Stomach smooth muscle (tissue), 2 donors: ENCODE measurements around the gene SMC3.
A peak's percentile ranks its signal among the peaks of the same experiment; 100 is the strongest.

Source experiments
- H3K27ac ChIP-seq: one replicate; pipeline ENCODE4 v1.7.0; 2013; ENCODE audit warnings: mild to moderate bottlenecking, low read length, inconsistent platforms
- H3K27me3 ChIP-seq, 2 donors: one replicate each; pipeline ENCODE4 v1.7.0; 2013; ENCODE audit warnings: low read length in 2 of 2; ENCODE audit not compliant: insufficient read depth in 2 of 2, control insufficient read depth in 1 of 2
- H3K36me3 ChIP-seq, 2 donors: one replicate each; pipeline ENCODE4 v1.7.0; 2013; ENCODE audit warnings: low read length in 2 of 2; ENCODE audit not compliant: control insufficient read depth in 2 of 2, insufficient read depth in 2 of 2
- H3K4me1 ChIP-seq: one replicate; pipeline ENCODE4 v1.7.0; 2013; ENCODE audit warnings: low read length; ENCODE audit not compliant: control insufficient read depth, insufficient read depth
- H3K4me3 ChIP-seq, 2 donors: one replicate each; pipeline ENCODE4 v1.7.0; 2013; ENCODE audit warnings: low read length in 2 of 2
- H3K9ac ChIP-seq, 2 donors: one replicate each; pipeline ENCODE4 v1.7.0; 2013; ENCODE audit warnings: low read length in 2 of 2, mild to moderate bottlenecking in 1 of 2
- H3K9me3 ChIP-seq, 2 donors: one replicate each; pipeline ENCODE4 v1.7.0; 2013; ENCODE audit warnings: low read length in 2 of 2; ENCODE audit not compliant: control insufficient read depth in 2 of 2
- donor health status: healthy.
- donor health status: Pancreatic carcinoma.

The SMC3 gene

GRCh38 chr10:110562348-110562747 is 5.1 kb upstream of the SMC3 start:
- H3K36me3 ChIP-seq = no peaks in the 10 kb centered on the region
- H3K9me3 ChIP-seq = no peaks in the 10 kb centered on the region

GRCh38 chr10:110563132-110563531 is 4.4 kb upstream of the SMC3 start:
- H3K36me3 ChIP-seq = no peaks in the 10 kb centered on the region
- H3K27ac ChIP-seq = no peak overlapping the region
- H3K9me3 ChIP-seq = no peaks in the 10 kb centered on the region
- peaks cover 7% of the 10 kb centered on the region for H3K4me1 ChIP-seq
- no peak overlapping the region for H3K4me3 ChIP-seq
- H3K9ac ChIP-seq = no peak overlapping the region
- peaks cover 0 to 3% of the 10 kb centered on the region in 2 donors for H3K27me3 ChIP-seq

More at GRCh38 chr10:110562348-110562747, 5.1 kb upstream of the SMC3 start:
- H3K4me1 ChIP-seq = peaks cover 7% of the 10 kb centered on the region
- H3K27me3 ChIP-seq = peaks cover 0 to 3% of the 10 kb centered on the region in 2 donors
- H3K27ac ChIP-seq = no peak overlapping the region
- H3K9ac ChIP-seq = no peak overlapping the region
- no peak overlapping the region for H3K4me3 ChIP-seq

GRCh38 chr10:110566472-110567200 is 859 bp upstream of the SMC3 start:
- H3K4me1 ChIP-seq = peaks cover 19% of the 10 kb centered on the region
- peaks cover 0 to 3% of the 10 kb centered on the region in 2 donors for H3K27me3 ChIP-seq
- peak overlapping the region; percentile 82 for H3K27ac ChIP-seq
- H3K4me3 ChIP-seq = peak overlapping the region; percentile 88 to 91
- H3K9me3 ChIP-seq = no peaks in the 10 kb centered on the region
- peaks cover 0 to 6% of the 10 kb centered on the region in 2 donors for H3K36me3 ChIP-seq
- H3K9ac ChIP-seq = peak overlapping the region; percentile 78 to 85

GRCh38 chr10:110568055-110568735 is 700 bp downstream of the SMC3 start:
- H3K4me1 ChIP-seq = peaks cover 19% of the 10 kb centered on the region
- no peaks in the 10 kb centered on the region for H3K9me3 ChIP-seq
- H3K27me3 ChIP-seq = peaks cover 0 to 1% of the 10 kb centered on the region in 2 donors
- H3K27ac ChIP-seq = peak overlapping the region; percentile 82
- H3K9ac ChIP-seq = peak overlapping the region; percentile 78 to 85
- peak overlapping the region; percentile 88 to 91 for H3K4me3 ChIP-seq
- H3K36me3 ChIP-seq = peaks cover 0 to 6% of the 10 kb centered on the region in 2 donors

- no peaks in the 10 kb centered on the region for H3K9me3 ChIP-seq
- peaks cover 0 to 6% of the 10 kb centered on the region in 2 donors for H3K36me3 ChIP-seq
- H3K4me3 ChIP-seq = peak overlapping the region in 1 of 2 donors; percentile 91
- H3K27ac ChIP-seq = no peak overlapping the region
- H3K9ac ChIP-seq = peak overlapping the region in 1 of 2 donors; percentile 3
- no peaks in the 10 kb centered on the region for H3K27me3 ChIP-seq
- H3K4me1 ChIP-seq = peaks cover 19% of the 10 kb centered on the region
Observed at GRCh38 chr10:110569122-110569521, 1.6 kb downstream of the SMC3 start.

- Histone ChIP-seq H3K9ac (no peak overlapping the region), H3K27me3 (no peaks in the 10 kb centered on the region), H3K36me3 (peaks cover 0 to 6% of the 10 kb centered on the region in 2 donors), H3K4me1 (peaks cover 19% of the 10 kb centered on the region), H3K27ac (no peak overlapping the region), H3K9me3 (no peaks in the 10 kb centered on the region), H3K4me3 (peak overlapping the region; percentile 3 to 14)
Observed at GRCh38 chr10:110569736-110570135, 2.2 kb downstream of the SMC3 start.

- Histone ChIP-seq H3K27ac (no peak overlapping the region), H3K4me3 (no peak overlapping the region), H3K9ac (no peak overlapping the region), H3K27me3 (no peaks in the 10 kb centered on the region), H3K36me3 (peaks cover 2 to 6% of the 10 kb centered on the region in 2 donors), H3K4me1 (peaks cover 19% of the 10 kb centered on the region), H3K9me3 (no peaks in the 10 kb centered on the region)
Observed at GRCh38 chr10:110571093-110571743, 3.7 kb downstream of the SMC3 start.

GRCh38 chr10:110572862-110573261 is 5.4 kb downstream of the SMC3 start:
- Histone ChIP-seq H3K4me3 (no peak overlapping the region), H3K4me1 (peaks cover 12% of the 10 kb centered on the region), H3K9me3 (no peaks in the 10 kb centered on the region), H3K27me3 (no peaks in the 10 kb centered on the region), H3K27ac (no peak overlapping the region), H3K9ac (no peak overlapping the region), H3K36me3 (peaks cover 2 to 6% of the 10 kb centered on the region in 2 donors)

GRCh38 chr10:110574420-110574819 is 6.9 kb downstream of the SMC3 start:
- H3K27ac ChIP-seq = no peak overlapping the region
- no peaks in the 10 kb centered on the region for H3K27me3 ChIP-seq
- H3K4me3 ChIP-seq = no peak overlapping the region
- no peaks in the 10 kb centered on the region for H3K9me3 ChIP-seq
- H3K4me1 ChIP-seq = peaks cover 9% of the 10 kb centered on the region
- peaks cover 2 to 12% of the 10 kb centered on the region in 2 donors for H3K36me3 ChIP-seq
- no peak overlapping the region for H3K9ac ChIP-seq

- Histone ChIP-seq H3K36me3 (peaks cover 2 to 6% of the 10 kb centered on the region in 2 donors), H3K27me3 (no peaks in the 10 kb centered on the region), H3K4me3 (no peak overlapping the region), H3K9me3 (no peaks in the 10 kb centered on the region), H3K27ac (no peak overlapping the region), H3K9ac (no peak overlapping the region), H3K4me1 (no peaks in the 10 kb centered on the region)
Observed at GRCh38 chr10:110576220-110576619, 8.7 kb downstream of the SMC3 start.
